CD4-positive, alpha-beta T cell treated with Interleukin-10 for 1 hour (primary cell): ENCODE results near the gene CSHL1.
"Not testable (repeated sequence)": the region's sequence is repeated elsewhere in the genome, so short reads cannot be mapped to it uniquely, and the experiment has no call there.

ENCODE experiments used
- DNase-seq: peaks from one replicate; pipeline ENCODE4 v3.0.0-alpha.2; 2020

Gene CSHL1

GRCh38 chr17:63939884-63940283, 28.8 kb upstream of the CSHL1 start:
- no peak for DNase-seq

- DNase-seq: no peak
Observed at GRCh38 chr17:63939401-63939800, 28.3 kb upstream of the CSHL1 start.

GRCh38 chr17:63937920-63938319, 26.9 kb upstream of the CSHL1 start:
- no peak for DNase-seq

- DNase-seq: no peak
Observed at GRCh38 chr17:63937319-63937718, 26.3 kb upstream of the CSHL1 start.

- DNase-seq: no peak
Observed at GRCh38 chr17:63934183-63935112, 23.4 kb upstream of the CSHL1 start.

- DNase-seq: no peak
Observed at GRCh38 chr17:63933598-63933997, 22.5 kb upstream of the CSHL1 start.

- DNase-seq: no peak
Observed at GRCh38 chr17:63932721-63933120, 21.7 kb upstream of the CSHL1 start.

GRCh38 chr17:63931981-63932561, 21.0 kb upstream of the CSHL1 start, which contains the start of gene CD79B:
CD79B (minus strand) TSS chr17:63932331; CDS start chr17:63932261, 70 bp downstream.
- DNase-seq: peak; percentile 33

GRCh38 chr17:63930951-63931575, 20.0 kb upstream of the CSHL1 start:
- peak; percentile 72 for DNase-seq

- no peak for DNase-seq
Observed at GRCh38 chr17:63929860-63930766, 19.1 kb upstream of the CSHL1 start.

- DNase-seq: no peak
Observed at GRCh38 chr17:63928966-63929695, 18.1 kb upstream of the CSHL1 start.

GRCh38 chr17:63928172-63928666, 17.2 kb upstream of the CSHL1 start:
- DNase-seq: no peak

GRCh38 chr17:63927464-63928171, 16.6 kb upstream of the CSHL1 start:
- no peak for DNase-seq

GRCh38 chr17:63926164-63926563, 15.1 kb upstream of the CSHL1 start:
- no peak for DNase-seq

GRCh38 chr17:63925615-63926014, 14.6 kb upstream of the CSHL1 start:
- no peak for DNase-seq

GRCh38 chr17:63922402-63922801, 11.3 kb upstream of the CSHL1 start:
- not testable (repeated sequence) for DNase-seq

GRCh38 chr17:63920779-63921178, 9.7 kb upstream of the CSHL1 start:
- not testable (repeated sequence) for DNase-seq

- DNase-seq: not testable (repeated sequence)
Observed at GRCh38 chr17:63920050-63920449, 9.0 kb upstream of the CSHL1 start.

GRCh38 chr17:63919311-63919723, 8.3 kb upstream of the CSHL1 start:
- DNase-seq: peak; percentile 85

- DNase-seq: not testable (repeated sequence)
Observed at GRCh38 chr17:63918789-63919305, 7.8 kb upstream of the CSHL1 start, which contains the start of gene GH1. GH1 (minus strand) TSS chr17:63918839; CDS start chr17:63918776, 63 bp downstream.

- DNase-seq: no peak
Observed at GRCh38 chr17:63918305-63918704, 7.2 kb upstream of the CSHL1 start.
